ENCODE results near the gene FANCI. TPM values are rescaled to one million over a fixed set of nuclear protein-coding genes. Genes with fewer than 3 reads are reported as not detected.

FANCI gene
- total RNA-seq, 1 donor from 2014 or later: 11.3 TPM

GRCh38 chr15:89197503-89197971, 46.2 kb upstream of the FANCI start:
- Mint-ChIP-seq H3K4me1 (ENCODE audit: unreplicated experiment) (peaks cover 4% of the 10 kb centered on the region), H3K4me3 (ENCODE audit: unreplicated experiment) (no peak overlapping the region), H3K36me3 (ENCODE audit: unreplicated experiment) (peaks cover 39% of the 10 kb centered on the region), H3K9me3 (ENCODE audit: unreplicated experiment) (no peaks in the 10 kb centered on the region), H3K27me3 (ENCODE audit: unreplicated experiment) (no peaks in the 10 kb centered on the region), H3K27ac (ENCODE audit: unreplicated experiment) (no peak overlapping the region)
- DNase-seq (ENCODE audit: extremely low spot score, unreplicated experiment): no peak
- no peak for TF ChIP-seq CTCF (IDR thresholded peaks at IDR 0.05)

- H3K36me3 Mint-ChIP-seq (ENCODE audit: unreplicated experiment): peaks cover 36% of the 10 kb centered on the region
- no peak for TF ChIP-seq CTCF (IDR thresholded peaks at IDR 0.05)
- no peaks in the 10 kb centered on the region for H3K27me3 Mint-ChIP-seq (ENCODE audit: unreplicated experiment)
- no peak overlapping the region for H3K4me3 Mint-ChIP-seq (ENCODE audit: unreplicated experiment)
- H3K4me1 Mint-ChIP-seq (ENCODE audit: unreplicated experiment): peaks cover 4% of the 10 kb centered on the region
- no peak overlapping the region for H3K27ac Mint-ChIP-seq (ENCODE audit: unreplicated experiment)
- no peak for DNase-seq (ENCODE audit: extremely low spot score, unreplicated experiment)
- H3K9me3 Mint-ChIP-seq (ENCODE audit: unreplicated experiment): no peaks in the 10 kb centered on the region
Observed at GRCh38 chr15:89198196-89198595, 45.6 kb upstream of the FANCI start.

GRCh38 chr15:89198934-89199333, 44.8 kb upstream of the FANCI start:
- H3K27ac Mint-ChIP-seq (ENCODE audit: unreplicated experiment): no peak overlapping the region
- peaks cover 4% of the 10 kb centered on the region for H3K4me1 Mint-ChIP-seq (ENCODE audit: unreplicated experiment)
- H3K27me3 Mint-ChIP-seq (ENCODE audit: unreplicated experiment): no peaks in the 10 kb centered on the region
- H3K36me3 Mint-ChIP-seq (ENCODE audit: unreplicated experiment): peaks cover 33% of the 10 kb centered on the region
- TF ChIP-seq CTCF (IDR thresholded peaks at IDR 0.05): no peak
- DNase-seq (ENCODE audit: extremely low spot score, unreplicated experiment): no peak
- no peak overlapping the region for H3K4me3 Mint-ChIP-seq (ENCODE audit: unreplicated experiment)
- H3K9me3 Mint-ChIP-seq (ENCODE audit: unreplicated experiment): no peaks in the 10 kb centered on the region

GRCh38 chr15:89199746-89200145, 44.0 kb upstream of the FANCI start:
- Mint-ChIP-seq H3K27me3 (ENCODE audit: unreplicated experiment) (no peaks in the 10 kb centered on the region), H3K4me3 (ENCODE audit: unreplicated experiment) (no peak overlapping the region), H3K27ac (ENCODE audit: unreplicated experiment) (no peak overlapping the region), H3K36me3 (ENCODE audit: unreplicated experiment) (peaks cover 29% of the 10 kb centered on the region), H3K4me1 (ENCODE audit: unreplicated experiment) (peaks cover 4% of the 10 kb centered on the region), H3K9me3 (ENCODE audit: unreplicated experiment) (no peaks in the 10 kb centered on the region)
- DNase-seq (ENCODE audit: extremely low spot score, unreplicated experiment): no peak
- TF ChIP-seq CTCF (IDR thresholded peaks at IDR 0.05): no peak

GRCh38 chr15:89200182-89200581, 43.6 kb upstream of the FANCI start:
- Mint-ChIP-seq H3K27ac (ENCODE audit: unreplicated experiment) (no peak overlapping the region), H3K9me3 (ENCODE audit: unreplicated experiment) (no peaks in the 10 kb centered on the region), H3K4me1 (ENCODE audit: unreplicated experiment) (peaks cover 4% of the 10 kb centered on the region), H3K27me3 (ENCODE audit: unreplicated experiment) (no peaks in the 10 kb centered on the region), H3K4me3 (ENCODE audit: unreplicated experiment) (no peak overlapping the region), H3K36me3 (ENCODE audit: unreplicated experiment) (peaks cover 28% of the 10 kb centered on the region)
- no peak for DNase-seq (ENCODE audit: extremely low spot score, unreplicated experiment)
- no peak for TF ChIP-seq CTCF (IDR thresholded peaks at IDR 0.05)

All from osteocyte (in vitro differentiated cells).